Neural progenitor cell (in vitro differentiated cells): ENCODE results near the gene TNMD. TPM values are rescaled to one million over a fixed set of nuclear protein-coding genes. Genes with fewer than 3 reads are reported as not detected.
"Not testable (repeated sequence)": the region's sequence is repeated elsewhere in the genome, so short reads cannot be mapped to it uniquely, and the experiment has no call there.

Experiments used
- DNase-seq: peaks from one replicate; pipeline ENCODE4 v3.0.0-alpha.2; 2016; ENCODE audit warnings: low spot score
- H2AFZ ChIP-seq: fragments of 200-600 bp; sonication (generic); replicated peaks from 2 replicates; pipeline ENCODE4 v1.6.1; 2016; ENCODE audit warnings: antibody characterized with exemption
- H3F3A ChIP-seq: fragments of 200-600 bp; sonication (generic); 2 replicates; pipeline ENCODE4 v1.6.1; 2016; ENCODE audit warnings: antibody characterized with exemption, low read depth
- H3K27ac ChIP-seq: fragments of 200-600 bp; sonication (generic); 2 replicates; pipeline ENCODE4 v1.5.1; 2016; ENCODE audit warnings: mild to moderate bottlenecking
- H3K27me3 ChIP-seq: fragments of 200-600 bp; sonication (generic); 2 replicates; pipeline ENCODE4 v1.6.1; 2016; ENCODE audit warnings: mild to moderate bottlenecking, moderate library complexity
- H3K36me3 ChIP-seq: fragments of 200-600 bp; sonication (generic); 2 replicates; pipeline ENCODE4 v1.5.1; 2016
- H3K4me1 ChIP-seq: fragments of 200-600 bp; sonication (generic); 2 replicates; pipeline ENCODE4 v1.6.1; 2016; ENCODE audit warnings: mixed run types
- H3K4me2 ChIP-seq: fragments of 200-600 bp; sonication (generic); 2 replicates; pipeline ENCODE4 v1.6.1; 2016
- H3K4me3 ChIP-seq: fragments of 200-600 bp; sonication (generic); 2 replicates; pipeline ENCODE4 v1.5.1; 2016
- H3K79me2 ChIP-seq: fragments of 200-600 bp; sonication (generic); 2 replicates; pipeline ENCODE4 v1.6.1; 2016; ENCODE audit warnings: low read depth
- H3K9ac ChIP-seq: fragments of 200-600 bp; sonication (generic); 2 replicates; pipeline ENCODE4 v1.6.1; 2016
- H3K9me3 ChIP-seq: fragments of 200-600 bp; sonication (generic); 2 replicates; pipeline ENCODE4 v1.5.1; 2016; ENCODE audit warnings: low read depth
- H4K20me1 ChIP-seq: fragments of 200-600 bp; sonication (generic); 2 replicates; pipeline ENCODE4 v1.6.1; 2016; ENCODE audit warnings: low read depth
- H3K27ac Mint-ChIP-seq: 3 replicates; pipeline ENCODE4 v1.8.0; 2021; ENCODE audit warnings: mixed read lengths
- H3K27me3 Mint-ChIP-seq: 2 replicates; pipeline ENCODE4 v1.8.0; 2022; ENCODE audit warnings: low read depth, mild to moderate bottlenecking, inconsistent platforms, moderate library complexity, mixed read lengths; ENCODE audit not compliant: insufficient read depth
- H3K36me3 Mint-ChIP-seq: 3 replicates; pipeline ENCODE4 v1.8.0; 2021; ENCODE audit warnings: mixed read lengths
- H3K4me1 Mint-ChIP-seq: 3 replicates; pipeline ENCODE4 v1.8.0; 2021; ENCODE audit warnings: mixed read lengths
- H3K4me3 Mint-ChIP-seq: 3 replicates; pipeline ENCODE4 v1.8.0; 2021; ENCODE audit warnings: mild to moderate bottlenecking, moderate library complexity, mixed read lengths
- H3K9me3 Mint-ChIP-seq: 3 replicates; pipeline ENCODE4 v1.8.0; 2020; ENCODE audit warnings: mixed read lengths
- CTCF ChIP-seq: fragments of 200-600 bp; sonication (generic); IDR thresholded peaks from 2 replicates; pipeline ENCODE4 v1.5.1; 2017; ENCODE audit warnings: antibody characterized with exemption, mild to moderate bottlenecking
- EZH2 ChIP-seq: fragments of 200-600 bp; sonication (generic); IDR thresholded peaks from 2 replicates; pipeline ENCODE4 v1.6.1; 2017; ENCODE audit warnings: antibody characterized with exemption, mild to moderate bottlenecking, moderate library complexity
- EZH2phosphoT487 ChIP-seq: fragments of 200-600 bp; sonication (generic); IDR thresholded peaks from 2 replicates; pipeline ENCODE4 v1.6.1; 2017; ENCODE audit warnings: antibody characterized with exemption
- total RNA-seq: library from RNA; depleted of rRNA; stranded (reverse); fragments of >200 nt; gene quantifications from 2 replicates; pipeline ENCODE4 v1.2.3, GENCODE V29; 2015; ENCODE audit warnings: low replicate concordance

TNMD gene
- not detected in 2 replicates for total RNA-seq

GRCh38 chrX:100584611-100585010 is at the start of gene TNMD:
Gene TNMD (plus strand): TSS chrX:100584936. CDS start chrX:100585019, 83 bp downstream.
- Histone ChIP-seq H2AFZ (no peak within 1 kb of the TSS), H3F3A (no peaks in the 10 kb centered on the region), H3K4me3 (no peak within 1 kb of the TSS), H3K36me3 (no peaks in the 10 kb centered on the region), H3K79me2 (no peaks in the 10 kb centered on the region), H3K4me2 (no peak within 1 kb of the TSS), H3K9ac (no peak within 1 kb of the TSS), H3K27me3 (no peaks in the 10 kb centered on the region), H4K20me1 (no peaks in the 10 kb centered on the region), H3K9me3 (no peaks in the 10 kb centered on the region), H3K27ac (no peak within 1 kb of the TSS), H3K4me1 (peaks cover 9% of the 10 kb centered on the region)
- Mint-ChIP-seq H3K27me3 (no peaks in the 10 kb centered on the region), H3K9me3 (no peaks in the 10 kb centered on the region), H3K4me1 (peaks cover 26% of the 10 kb centered on the region), H3K4me3 (no peak within 1 kb of the TSS), H3K27ac (no peak within 1 kb of the TSS), H3K36me3 (no peaks in the 10 kb centered on the region)
- TF ChIP-seq EZH2phosphoT487 (no peak), EZH2 (no peak), CTCF (no peak)
- DNase-seq = no peak

GRCh38 chrX:100565534-100565933 is 19.2 kb upstream of the TNMD start:
- not testable (repeated sequence) for H3K4me3 Mint-ChIP-seq, H3K4me1 Mint-ChIP-seq, H3K4me2 ChIP-seq, DNase-seq, H3K9me3 Mint-ChIP-seq, H3K27me3 Mint-ChIP-seq, H3K4me3 ChIP-seq, H2AFZ ChIP-seq, H3K27me3 ChIP-seq, H3F3A ChIP-seq, H3K4me1 ChIP-seq, H3K36me3 Mint-ChIP-seq, H3K27ac Mint-ChIP-seq, H3K36me3 ChIP-seq, H4K20me1 ChIP-seq, H3K79me2 ChIP-seq, H3K27ac ChIP-seq, H3K9ac ChIP-seq, H3K9me3 ChIP-seq
- TF ChIP-seq CTCF = peak; percentile 42

- Histone ChIP-seq H3F3A (no peaks in the 10 kb centered on the region), H3K36me3 (no peaks in the 10 kb centered on the region), H3K4me2 (no peak overlapping the region), H3K4me3 (no peak overlapping the region), H3K79me2 (no peaks in the 10 kb centered on the region), H3K27ac (no peak overlapping the region), H3K27me3 (no peaks in the 10 kb centered on the region), H3K9me3 (no peaks in the 10 kb centered on the region), H2AFZ (no peak overlapping the region), H3K4me1 (peaks cover 9% of the 10 kb centered on the region), H3K9ac (no peak overlapping the region), H4K20me1 (no peaks in the 10 kb centered on the region)
- no peaks in the 10 kb centered on the region for H3K9me3 Mint-ChIP-seq
- no peaks in the 10 kb centered on the region for H3K36me3 Mint-ChIP-seq
- no peak overlapping the region for H3K27ac Mint-ChIP-seq
- DNase-seq = no peak
- TF ChIP-seq EZH2 (no peak), CTCF (no peak), EZH2phosphoT487 (no peak)
- H3K4me3 Mint-ChIP-seq = no peak overlapping the region
- H3K27me3 Mint-ChIP-seq = no peaks in the 10 kb centered on the region
- H3K4me1 Mint-ChIP-seq = peaks cover 22% of the 10 kb centered on the region
These were observed 2.0 kb downstream of the TNMD start for GRCh38 chrX:100586747-100587146.

- Histone ChIP-seq H3F3A (no peaks in the 10 kb centered on the region), H4K20me1 (no peaks in the 10 kb centered on the region), H3K9me3 (no peaks in the 10 kb centered on the region), H3K36me3 (no peaks in the 10 kb centered on the region), H3K4me3 (no peak overlapping the region), H3K79me2 (no peaks in the 10 kb centered on the region), H3K27ac (no peak overlapping the region), H3K9ac (no peak overlapping the region), H3K4me2 (no peak overlapping the region), H3K4me1 (peaks cover 9% of the 10 kb centered on the region), H2AFZ (no peak overlapping the region), H3K27me3 (no peaks in the 10 kb centered on the region)
- Mint-ChIP-seq H3K4me3 (no peak overlapping the region), H3K27ac (no peak overlapping the region), H3K36me3 (no peaks in the 10 kb centered on the region), H3K4me1 (peaks cover 16% of the 10 kb centered on the region), H3K27me3 (no peaks in the 10 kb centered on the region), H3K9me3 (no peaks in the 10 kb centered on the region)
- no peak for DNase-seq
- TF ChIP-seq CTCF (no peak), EZH2 (no peak), EZH2phosphoT487 (no peak)
These were observed 3.1 kb downstream of the TNMD start for GRCh38 chrX:100587861-100588260.
